NOMO-1 treated with DMSO at 0.1 percent for 48 hours (cell line): Measurements from ENCODE around the gene FOLR3.

ENCODE experiments used
- DNase-seq: peaks from one replicate; lab custom pipeline; 2025; ENCODE audit not compliant: unreplicated experiment; lab: John Stamatoyannopoulos, UW

The FOLR3 gene

GRCh38 chr11:72135473-72135872, at the start of gene FOLR3:
FOLR3 (plus strand) TSS chr11:72135725; CDS start chr11:72135953, 228 bp downstream.
- peak; percentile 22 for DNase-seq

- DNase-seq: no peak
Measured at GRCh38 chr11:72088076-72088808, 47.3 kb upstream of the FOLR3 start.

GRCh38 chr11:72091292-72091691, 44.2 kb upstream of the FOLR3 start:
- peak; percentile 88 for DNase-seq

GRCh38 chr11:72098741-72099140, 36.8 kb upstream of the FOLR3 start:
- no peak for DNase-seq

GRCh38 chr11:72100009-72100408, 35.5 kb upstream of the FOLR3 start:
- no peak for DNase-seq

- peak; percentile 78 for DNase-seq
Measured at GRCh38 chr11:72100462-72100861, 35.1 kb upstream of the FOLR3 start.

GRCh38 chr11:72102162-72102561, 33.4 kb upstream of the FOLR3 start:
- DNase-seq: peak; percentile 23

GRCh38 chr11:72102631-72102945, 32.9 kb upstream of the FOLR3 start:
- no peak for DNase-seq

- peak; percentile 99 for DNase-seq
Measured at GRCh38 chr11:72102946-72103753, 32.4 kb upstream of the FOLR3 start, which contains the start of gene LAMTOR1. LAMTOR1 (minus strand) TSS chr11:72103297; CDS start chr11:72103224, 73 bp downstream.

GRCh38 chr11:72103754-72104167, 31.8 kb upstream of the FOLR3 start:
- DNase-seq: no peak

GRCh38 chr11:72105888-72106287, 29.6 kb upstream of the FOLR3 start, which contains the start of gene TOMT:
TOMT (plus strand) TSS chr11:72105924; CDS start chr11:72105952, 28 bp downstream.
- DNase-seq: no peak

- peak; percentile 61 for DNase-seq
Measured at GRCh38 chr11:72111300-72112142, 24.0 kb upstream of the FOLR3 start.

- DNase-seq: peak; percentile 100
Measured at GRCh38 chr11:72112143-72112977, 23.2 kb upstream of the FOLR3 start, which contains the start of gene ANAPC15. ANAPC15 (minus strand) TSS chr11:72112695; CDS start chr11:72111276, 1,419 bp downstream.

- no peak for DNase-seq
Measured at GRCh38 chr11:72112978-72113808, 22.3 kb upstream of the FOLR3 start.

GRCh38 chr11:72114570-72114969, 21.0 kb upstream of the FOLR3 start:
- DNase-seq: no peak

- no peak for DNase-seq
Measured at GRCh38 chr11:72116019-72116755, 19.3 kb upstream of the FOLR3 start.

GRCh38 chr11:72119198-72119597, 16.3 kb upstream of the FOLR3 start:
- DNase-seq: peak; percentile 49

- no peak for DNase-seq
Measured at GRCh38 chr11:72120930-72121329, 14.6 kb upstream of the FOLR3 start.

- no peak for DNase-seq
Measured at GRCh38 chr11:72122607-72123006, 12.9 kb upstream of the FOLR3 start.
